IPS-15b (cell line): ENCODE results near the gene C1R.
A peak's percentile ranks its signal among the peaks of the same experiment; 100 is the strongest.
"Not testable (repeated sequence)": the region's sequence is repeated elsewhere in the genome, so short reads cannot be mapped to it uniquely, and the experiment has no call there.

ENCODE experiments used
- H3K27me3 ChIP-seq: one replicate; pipeline ENCODE4 v1.6.1; 2013; ENCODE audit warnings: low read length; ENCODE audit not compliant: control insufficient read depth, insufficient read depth
- H3K36me3 ChIP-seq: one replicate; pipeline ENCODE4 v1.6.1; 2013; ENCODE audit warnings: low read length; ENCODE audit not compliant: control insufficient read depth, insufficient read depth
- H3K4me1 ChIP-seq: one replicate; pipeline ENCODE4 v1.6.1; 2013; ENCODE audit warnings: mild to moderate bottlenecking, low read length; ENCODE audit not compliant: control insufficient read depth, insufficient read depth
- H3K4me3 ChIP-seq: one replicate; pipeline ENCODE4 v1.5.1; 2013; ENCODE audit warnings: low read depth, low read length
- H3K9ac ChIP-seq: one replicate; pipeline ENCODE4 v1.6.1; 2013; ENCODE audit warnings: low read depth, mild to moderate bottlenecking, low read length
- H3K9me3 ChIP-seq: one replicate; pipeline ENCODE4 v1.6.1; 2013; ENCODE audit warnings: mild to moderate bottlenecking, low read length; ENCODE audit not compliant: control insufficient read depth, insufficient read depth

The C1R gene

GRCh38 chr12:7116916-7117315 lies 24.7 kb upstream of the C1R start:
- Histone ChIP-seq H3K9ac (no peak overlapping the region), H3K36me3 (no peaks in the 10 kb centered on the region), H3K9me3 (no peaks in the 10 kb centered on the region), H3K4me3 (no peak overlapping the region), H3K27me3 (no peaks in the 10 kb centered on the region), H3K4me1 (no peaks in the 10 kb centered on the region)

GRCh38 chr12:7116196-7116595 lies 24.0 kb upstream of the C1R start:
- H3K4me1 ChIP-seq, result no peaks in the 10 kb centered on the region
- H3K4me3 ChIP-seq, result no peak overlapping the region
- H3K27me3 ChIP-seq, result no peaks in the 10 kb centered on the region
- H3K9ac ChIP-seq, result no peak overlapping the region
- no peaks in the 10 kb centered on the region for H3K36me3 ChIP-seq
- no peaks in the 10 kb centered on the region for H3K9me3 ChIP-seq

GRCh38 chr12:7114851-7115250 lies 22.6 kb upstream of the C1R start:
- no peak overlapping the region for H3K9ac ChIP-seq
- no peaks in the 10 kb centered on the region for H3K36me3 ChIP-seq
- no peak overlapping the region for H3K4me3 ChIP-seq

GRCh38 chr12:7114008-7114407 lies 21.8 kb upstream of the C1R start:
- peaks cover 3% of the 10 kb centered on the region for H3K4me1 ChIP-seq
- H3K9me3 ChIP-seq, result no peaks in the 10 kb centered on the region
- no peaks in the 10 kb centered on the region for H3K36me3 ChIP-seq
- H3K4me3 ChIP-seq, result no peak overlapping the region
- H3K9ac ChIP-seq, result no peak overlapping the region
- no peaks in the 10 kb centered on the region for H3K27me3 ChIP-seq

More at GRCh38 chr12:7114851-7115250, 22.6 kb upstream of the C1R start:
- Histone ChIP-seq H3K27me3 (no peaks in the 10 kb centered on the region), H3K4me1 (no peaks in the 10 kb centered on the region), H3K9me3 (no peaks in the 10 kb centered on the region)

GRCh38 chr12:7113389-7113871 lies 21.2 kb upstream of the C1R start:
- Histone ChIP-seq H3K36me3 (no peaks in the 10 kb centered on the region), H3K4me3 (no peak overlapping the region), H3K4me1 (peaks cover 3% of the 10 kb centered on the region), H3K27me3 (no peaks in the 10 kb centered on the region), H3K9me3 (no peaks in the 10 kb centered on the region), H3K9ac (no peak overlapping the region)

- Histone ChIP-seq H3K27me3 (no peaks in the 10 kb centered on the region), H3K9ac (no peak overlapping the region), H3K9me3 (no peaks in the 10 kb centered on the region), H3K4me3 (no peak overlapping the region), H3K36me3 (no peaks in the 10 kb centered on the region), H3K4me1 (peaks cover 3% of the 10 kb centered on the region)
Measured at GRCh38 chr12:7112041-7112440, 19.8 kb upstream of the C1R start.

GRCh38 chr12:7110661-7111060 lies 18.4 kb upstream of the C1R start:
- Histone ChIP-seq H3K27me3 (no peaks in the 10 kb centered on the region), H3K4me3 (no peak overlapping the region), H3K9me3 (no peaks in the 10 kb centered on the region), H3K36me3 (no peaks in the 10 kb centered on the region), H3K4me1 (peaks cover 3% of the 10 kb centered on the region), H3K9ac (no peak overlapping the region)

GRCh38 chr12:7109572-7109920 lies 17.3 kb upstream of the C1R start:
- H3K9ac ChIP-seq, result no peak overlapping the region
- H3K9me3 ChIP-seq, result no peaks in the 10 kb centered on the region
- H3K4me3 ChIP-seq, result peak overlapping the region; percentile 85
- H3K4me1 ChIP-seq, result peaks cover 3% of the 10 kb centered on the region
- no peaks in the 10 kb centered on the region for H3K36me3 ChIP-seq
- H3K27me3 ChIP-seq, result no peaks in the 10 kb centered on the region

- peaks cover 3% of the 10 kb centered on the region for H3K36me3 ChIP-seq
- no peaks in the 10 kb centered on the region for H3K27me3 ChIP-seq
- H3K9ac ChIP-seq, result peak within 1 kb of the TSS; percentile 73
- H3K4me3 ChIP-seq, result peak within 1 kb of the TSS; percentile 85
- H3K4me1 ChIP-seq, result peaks cover 3% of the 10 kb centered on the region
- H3K9me3 ChIP-seq, result no peaks in the 10 kb centered on the region
Measured at GRCh38 chr12:7108796-7109571, 16.7 kb upstream of the C1R start, which contains the start of gene C1RL. TSS of gene C1RL (minus strand) at chr12:7109214. CDS start at chr12:7109180, 34 bp downstream.

- Histone ChIP-seq H3K27me3 (no peaks in the 10 kb centered on the region), H3K4me1 (peaks cover 3% of the 10 kb centered on the region), H3K9me3 (no peaks in the 10 kb centered on the region), H3K4me3 (peak overlapping the region; percentile 85), H3K36me3 (peaks cover 3% of the 10 kb centered on the region), H3K9ac (peak overlapping the region; percentile 68)
Measured at GRCh38 chr12:7108003-7108795, 16.0 kb upstream of the C1R start.

- H3K36me3 ChIP-seq, result peaks cover 3% of the 10 kb centered on the region
- no peaks in the 10 kb centered on the region for H3K27me3 ChIP-seq
- peaks cover 3% of the 10 kb centered on the region for H3K4me1 ChIP-seq
- H3K4me3 ChIP-seq, result peak overlapping the region; percentile 85
- H3K9me3 ChIP-seq, result no peaks in the 10 kb centered on the region
- peak overlapping the region; percentile 68 for H3K9ac ChIP-seq
Measured at GRCh38 chr12:7107636-7108002, 15.4 kb upstream of the C1R start.

GRCh38 chr12:7107181-7107580 lies 14.9 kb upstream of the C1R start:
- not testable (repeated sequence) for H3K4me3 ChIP-seq, H3K4me1 ChIP-seq, H3K9me3 ChIP-seq, H3K27me3 ChIP-seq, H3K9ac ChIP-seq, H3K36me3 ChIP-seq
